ENCODE results near the gene MLLT3. TPM values are rescaled to one million over a fixed set of nuclear protein-coding genes. Genes with fewer than 3 reads are reported as not detected.

The MLLT3 gene
- total RNA-seq, 4 donors from 2014 or later = 4.0 to 6.4 (median 4.5) TPM

GRCh38 chr9:20512636-20513035 lies 109.7 kb downstream of the MLLT3 start:
- no peak for DNase-seq
- Histone ChIP-seq H3K36me3 (no peaks in the 10 kb centered on the region), H3K4me1 (peaks cover 39 to 53% of the 10 kb centered on the region in 2 donors), H3K27me3 (no peaks in the 10 kb centered on the region), H3K4me3 (no peak overlapping the region), H3K9me3 (no peaks in the 10 kb centered on the region), H3K27ac (no peak overlapping the region)
- in situ Hi-C loops (cut with MboI; ENCODE audit: low sequenced_read_pairs in 4 of 4) = no loop called here
- intact Hi-C loops (cut with DNase I; ENCODE audit: low total_unique reads) = no loop called here
- peak in 1 of 2 donors; percentile 30 for ATAC-seq
- TF ChIP-seq, protein P1, sequence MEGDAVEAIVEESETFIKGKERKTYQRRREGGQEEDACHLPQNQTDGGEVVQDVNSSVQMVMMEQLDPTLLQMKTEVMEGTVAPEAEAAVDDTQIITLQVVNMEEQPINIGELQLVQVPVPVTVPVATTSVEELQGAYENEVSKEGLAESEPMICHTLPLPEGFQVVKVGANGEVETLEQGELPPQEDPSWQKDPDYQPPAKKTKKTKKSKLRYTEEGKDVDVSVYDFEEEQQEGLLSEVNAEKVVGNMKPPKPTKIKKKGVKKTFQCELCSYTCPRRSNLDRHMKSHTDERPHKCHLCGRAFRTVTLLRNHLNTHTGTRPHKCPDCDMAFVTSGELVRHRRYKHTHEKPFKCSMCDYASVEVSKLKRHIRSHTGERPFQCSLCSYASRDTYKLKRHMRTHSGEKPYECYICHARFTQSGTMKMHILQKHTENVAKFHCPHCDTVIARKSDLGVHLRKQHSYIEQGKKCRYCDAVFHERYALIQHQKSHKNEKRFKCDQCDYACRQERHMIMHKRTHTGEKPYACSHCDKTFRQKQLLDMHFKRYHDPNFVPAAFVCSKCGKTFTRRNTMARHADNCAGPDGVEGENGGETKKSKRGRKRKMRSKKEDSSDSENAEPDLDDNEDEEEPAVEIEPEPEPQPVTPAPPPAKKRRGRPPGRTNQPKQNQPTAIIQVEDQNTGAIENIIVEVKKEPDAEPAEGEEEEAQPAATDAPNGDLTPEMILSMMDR (IDR thresholded peaks at IDR 0.05 in 4 of 5, conservative IDR thresholded peaks at IDR 0.05 in 1 of 5) = no peak
- TF ChIP-seq POLR2A (IDR thresholded peaks at IDR 0.05) = no peak

- no peaks in the 10 kb centered on the region for H3K36me3 ChIP-seq
- no peaks in the 10 kb centered on the region for H3K9me3 ChIP-seq
- no peaks in the 10 kb centered on the region for H3K27me3 ChIP-seq
- in situ Hi-C loops (cut with MboI; ENCODE audit: low sequenced_read_pairs in 4 of 4) = no loop called here
- DNase-seq (no peak), ATAC-seq (no peak)
- TF ChIP-seq, protein P1 (IDR thresholded peaks at IDR 0.05 in 4 of 5, conservative IDR thresholded peaks at IDR 0.05 in 1 of 5) = no peak
- TF ChIP-seq POLR2A (IDR thresholded peaks at IDR 0.05) = no peak
- no peak overlapping the region for H3K4me3 ChIP-seq
- peaks cover 34 to 56% of the 10 kb centered on the region in 2 donors for H3K4me1 ChIP-seq
- intact Hi-C loops (cut with DNase I; ENCODE audit: low total_unique reads) = no loop called here
- no peak overlapping the region for H3K27ac ChIP-seq
These were observed 110.2 kb downstream of the MLLT3 start for GRCh38 chr9:20512106-20512505.

GRCh38 chr9:20511686-20512085 lies 110.6 kb downstream of the MLLT3 start:
- no peaks in the 10 kb centered on the region for H3K36me3 ChIP-seq
- no peak overlapping the region for H3K4me3 ChIP-seq
- no peaks in the 10 kb centered on the region for H3K9me3 ChIP-seq
- TF ChIP-seq, protein P1 (IDR thresholded peaks at IDR 0.05 in 4 of 5, conservative IDR thresholded peaks at IDR 0.05 in 1 of 5) = no peak
- no peak for TF ChIP-seq POLR2A (IDR thresholded peaks at IDR 0.05)
- ATAC-seq = no peak
- H3K27me3 ChIP-seq = no peaks in the 10 kb centered on the region
- H3K27ac ChIP-seq = no peak overlapping the region
- in situ Hi-C loops (cut with MboI; ENCODE audit: low sequenced_read_pairs in 4 of 4) (no loop called here), intact Hi-C loops (cut with DNase I; ENCODE audit: low total_unique reads) (no loop called here)
- peaks cover 36 to 60% of the 10 kb centered on the region in 2 donors for H3K4me1 ChIP-seq
- DNase-seq = no peak

DNA sequence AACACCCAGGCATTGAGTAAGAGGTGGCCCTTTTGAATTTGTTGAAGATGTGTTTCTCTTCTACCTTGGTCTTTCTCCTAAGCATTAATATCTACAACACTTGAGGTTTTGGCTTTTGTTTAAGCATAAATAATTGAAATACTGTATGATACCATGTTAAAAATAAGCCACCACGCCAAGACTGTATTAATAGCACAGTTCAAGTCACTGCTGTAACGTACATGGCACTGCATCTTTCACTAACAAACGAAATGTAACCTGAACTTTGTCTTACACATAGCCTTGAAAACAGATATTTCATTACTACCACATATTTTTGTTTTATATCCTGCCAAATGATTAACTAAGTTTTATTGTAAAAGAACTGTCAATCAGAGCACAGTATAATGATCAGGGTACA lies 112.8 kb downstream of the MLLT3 start:
- Histone ChIP-seq H3K9me3 (no peaks in the 10 kb centered on the region), H3K27me3 (no peaks in the 10 kb centered on the region), H3K4me1 (peaks cover 34 to 69% of the 10 kb centered on the region in 2 donors), H3K36me3 (no peaks in the 10 kb centered on the region), H3K4me3 (no peak overlapping the region), H3K27ac (no peak overlapping the region)
- ATAC-seq (no peak), DNase-seq (no peak)
- intact Hi-C loops (cut with DNase I; ENCODE audit: low total_unique reads) = no loop called here
- in situ Hi-C loops (cut with MboI; ENCODE audit: low sequenced_read_pairs in 4 of 4) = no loop called here
- TF ChIP-seq POLR2A (IDR thresholded peaks at IDR 0.05) = no peak
- TF ChIP-seq, protein P1 (IDR thresholded peaks at IDR 0.05 in 4 of 5, conservative IDR thresholded peaks at IDR 0.05 in 1 of 5) = no peak

- H3K36me3 ChIP-seq = no peaks in the 10 kb centered on the region
- H3K27me3 ChIP-seq = no peaks in the 10 kb centered on the region
- H3K4me1 ChIP-seq = peaks cover 29 to 57% of the 10 kb centered on the region in 2 donors
- no peak overlapping the region for H3K4me3 ChIP-seq
- H3K9me3 ChIP-seq = no peaks in the 10 kb centered on the region
- intact Hi-C loops (cut with DNase I; ENCODE audit: low total_unique reads) = no loop called here
- in situ Hi-C loops (cut with MboI; ENCODE audit: low sequenced_read_pairs in 4 of 4) = no loop called here
- ATAC-seq = no peak
- DNase-seq = no peak
- no peak for TF ChIP-seq POLR2A (IDR thresholded peaks at IDR 0.05)
- TF ChIP-seq, protein P1 (IDR thresholded peaks at IDR 0.05 in 4 of 5, conservative IDR thresholded peaks at IDR 0.05 in 1 of 5) = no peak
- no peak overlapping the region for H3K27ac ChIP-seq
These were observed 114.1 kb downstream of the MLLT3 start for GRCh38 chr9:20508242-20508641.
